ENCODE data around the gene MORF4L1. TPM values are rescaled to one million over a fixed set of nuclear protein-coding genes. Genes with fewer than 3 reads are reported as not detected.
"Not testable (repeated sequence)": the region's sequence is repeated elsewhere in the genome, so short reads cannot be mapped to it uniquely, and the experiment has no call there.

The MORF4L1 gene
- total RNA-seq, 1 donor: 103 TPM

DNA sequence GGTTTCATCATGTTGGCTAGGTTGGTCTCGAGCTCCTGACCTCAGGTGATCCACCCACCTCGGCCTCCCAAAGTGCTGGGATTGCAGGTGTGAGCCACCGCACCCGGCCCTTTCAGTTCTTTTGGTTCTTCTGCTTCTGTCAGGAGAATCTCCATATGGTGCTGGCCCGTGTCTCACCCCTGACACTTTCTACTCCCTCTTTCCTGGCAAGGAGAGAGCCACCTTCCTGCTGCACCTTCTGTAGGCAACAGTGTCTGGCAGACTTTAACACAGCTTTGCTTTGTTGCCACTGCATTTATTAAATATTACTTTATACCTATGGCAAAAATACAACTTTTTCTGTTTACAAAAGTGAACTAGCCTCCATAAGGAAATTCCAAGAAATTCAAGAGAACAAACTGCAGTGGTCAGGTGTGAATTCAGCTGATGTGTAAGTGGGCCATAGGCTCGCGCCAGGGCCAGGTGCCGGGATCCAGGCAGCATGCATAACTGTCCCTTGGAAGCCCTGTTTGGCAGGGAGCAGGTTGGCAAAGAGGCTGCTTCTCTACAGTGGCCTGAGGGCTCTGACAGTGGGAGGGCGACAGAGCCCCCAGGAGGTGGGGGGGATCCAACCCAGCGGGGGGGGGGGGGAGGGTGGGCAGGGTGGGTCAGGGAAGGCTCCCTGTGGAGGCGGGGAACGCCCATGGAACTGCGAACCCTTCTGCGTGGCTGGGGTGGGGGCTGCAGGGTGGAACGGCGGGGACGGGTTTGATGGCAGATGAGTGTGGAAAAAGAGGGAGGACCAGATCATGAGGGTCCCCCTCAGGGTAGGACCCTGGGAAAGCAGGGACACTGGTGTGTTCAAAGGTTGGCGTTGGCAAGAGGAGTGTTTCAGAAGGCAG, 51.0 kb downstream of the MORF4L1 start:
- no peak for DNase-seq (ENCODE audit: low read depth in 2 of 3, low spot score in 2 of 3)

DNA sequence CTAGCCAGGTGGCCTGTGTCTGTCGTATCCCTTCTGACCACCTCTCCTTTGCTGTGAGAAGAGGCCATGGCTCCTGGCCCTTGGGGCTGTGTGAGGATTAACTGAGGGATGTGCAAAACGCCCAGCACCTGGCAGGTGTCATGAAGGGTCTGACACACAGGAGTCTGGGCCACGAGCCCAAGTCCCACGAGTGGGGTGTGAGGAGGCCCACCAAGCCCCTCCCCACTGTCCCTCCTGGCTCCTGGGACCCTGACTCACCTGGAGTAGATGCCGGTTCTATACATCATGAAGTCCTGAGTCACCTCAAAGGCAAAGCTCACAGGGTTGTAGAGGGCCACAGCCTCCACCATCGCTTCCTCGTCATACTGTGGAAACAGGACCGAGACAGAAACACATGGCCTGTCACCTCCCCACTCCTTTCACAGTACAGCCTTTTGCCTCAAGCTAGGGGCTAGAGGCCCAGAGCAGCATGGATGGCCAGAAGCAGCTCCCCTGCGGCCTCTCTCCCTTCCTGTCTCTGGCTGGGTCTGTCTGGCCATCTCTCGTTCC, 52.5 kb downstream of the MORF4L1 start:
- DNase-seq (ENCODE audit: low read depth in 2 of 3, low spot score in 2 of 3): no peak

DNA sequence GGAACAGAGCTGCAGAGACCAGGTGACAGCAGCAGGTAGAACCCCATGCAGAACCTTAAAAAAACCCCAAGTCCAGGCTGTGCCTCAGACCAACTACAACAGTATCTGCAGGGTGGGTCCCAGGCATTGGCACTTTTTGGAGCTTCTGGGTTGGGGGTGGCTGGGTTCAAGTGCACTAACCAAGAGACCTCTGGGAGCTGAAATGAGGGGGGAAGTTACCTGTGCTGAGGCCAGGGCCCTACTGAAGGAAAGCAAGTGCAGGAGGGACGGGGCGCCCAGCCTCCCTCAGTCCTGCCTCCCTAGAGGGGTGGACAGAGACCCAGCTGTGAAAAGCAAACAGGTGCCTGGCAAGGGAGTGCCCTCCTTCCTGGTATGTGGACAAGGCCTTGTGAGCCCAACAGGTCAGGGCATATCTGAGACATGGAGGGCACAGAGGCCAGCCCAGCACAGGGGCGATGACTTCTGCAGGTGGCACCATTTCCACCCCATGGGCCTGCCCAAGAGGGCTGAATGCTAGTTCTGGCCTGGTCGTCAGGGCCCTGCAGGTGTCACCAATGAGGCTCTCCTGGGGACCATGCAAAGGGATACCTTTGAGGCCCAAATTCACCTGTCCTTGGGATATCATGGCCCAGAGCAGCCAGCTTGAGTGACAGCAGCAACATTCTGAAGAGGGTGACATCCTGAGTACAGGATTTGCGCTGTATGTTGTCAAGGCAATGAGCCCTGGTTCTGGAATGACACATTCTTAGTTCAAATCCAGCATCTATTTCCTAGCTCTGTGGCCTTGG, 53.5 kb downstream of the MORF4L1 start:
- DNase-seq (ENCODE audit: low read depth in 2 of 3, low spot score in 2 of 3): no peak

DNA sequence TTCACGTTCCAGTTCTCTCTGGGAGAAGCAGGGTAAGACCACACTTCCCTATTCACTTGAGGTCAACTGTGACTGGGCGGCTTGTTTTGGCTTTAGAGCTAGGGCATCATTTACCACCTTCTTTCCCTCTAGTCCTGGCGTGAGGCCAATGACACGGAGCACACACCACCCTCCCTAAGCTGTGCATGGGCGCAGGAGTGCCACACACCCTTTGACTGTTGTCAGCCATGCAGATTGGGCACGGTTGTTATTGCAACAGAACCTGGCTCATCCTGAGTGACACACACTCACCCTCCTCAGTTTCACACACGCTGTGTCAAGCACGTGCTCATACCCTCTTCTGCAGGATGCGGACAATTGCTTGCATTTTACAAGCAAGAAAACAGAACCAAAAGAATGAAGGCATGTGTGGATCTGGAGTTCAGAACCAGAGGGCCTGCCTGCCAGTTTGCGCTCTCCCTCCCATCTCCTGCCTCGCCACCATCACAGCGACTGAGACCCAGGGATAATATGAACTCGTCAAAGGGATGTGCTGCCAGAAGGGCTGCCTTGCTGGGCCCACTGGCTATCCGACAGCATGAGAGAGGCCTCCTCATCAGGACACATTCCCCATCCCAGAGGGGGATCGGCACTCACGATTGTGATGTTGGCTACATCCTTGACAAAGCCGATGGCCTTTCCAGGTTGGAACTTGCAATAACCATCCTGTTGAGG, 54.5 kb downstream of the MORF4L1 start:
- no peak for DNase-seq (ENCODE audit: low read depth in 2 of 3, low spot score in 2 of 3)

DNA sequence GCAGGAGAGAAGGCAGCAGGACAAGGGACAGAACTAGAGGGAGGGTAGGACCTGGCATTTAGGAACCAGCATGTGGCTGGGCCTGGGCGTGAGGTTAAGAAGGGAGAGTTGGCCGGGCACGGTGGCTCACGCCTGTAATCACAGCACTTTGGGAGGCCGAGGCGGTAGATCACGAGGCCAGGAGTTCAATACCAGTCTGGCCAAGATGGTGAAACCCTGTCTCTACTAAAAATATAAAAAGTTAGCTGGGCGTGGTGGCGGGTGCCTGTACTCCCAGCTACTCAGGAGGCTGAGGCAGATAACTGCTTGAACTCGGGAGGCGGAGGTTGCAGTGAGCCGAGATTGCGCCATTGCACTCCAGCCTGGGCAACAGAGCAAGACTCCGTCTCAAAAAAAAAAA, 55.5 kb downstream of the MORF4L1 start:
- not testable (repeated sequence) for DNase-seq (ENCODE audit: low read depth in 2 of 3, low spot score in 2 of 3)

DNA sequence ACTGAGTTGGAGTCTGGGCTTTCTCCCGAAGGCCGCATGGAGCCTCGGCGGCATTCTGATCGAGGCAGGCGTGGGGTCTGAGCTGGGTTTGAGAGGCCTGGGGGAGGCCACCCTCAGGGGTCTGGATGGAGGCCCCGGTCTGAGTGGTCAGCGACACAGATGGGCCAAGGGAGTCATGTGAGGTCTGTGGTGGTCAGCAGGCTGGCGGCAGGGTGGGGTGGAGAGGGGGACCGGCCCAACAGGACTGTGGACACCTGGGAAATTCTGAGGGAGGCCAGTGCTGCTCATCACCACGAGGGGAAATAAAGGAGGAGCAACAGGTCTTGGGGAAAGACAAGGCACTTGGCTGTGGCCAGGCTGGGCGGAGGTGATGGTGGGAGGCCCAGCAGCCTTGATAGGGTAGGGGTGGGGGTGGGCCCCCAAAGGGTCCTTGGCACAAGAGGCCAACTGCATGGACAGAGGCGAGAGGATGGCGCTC, 56.0 kb downstream of the MORF4L1 start:
- no peak for DNase-seq (ENCODE audit: low read depth in 2 of 3, low spot score in 2 of 3)

DNA sequence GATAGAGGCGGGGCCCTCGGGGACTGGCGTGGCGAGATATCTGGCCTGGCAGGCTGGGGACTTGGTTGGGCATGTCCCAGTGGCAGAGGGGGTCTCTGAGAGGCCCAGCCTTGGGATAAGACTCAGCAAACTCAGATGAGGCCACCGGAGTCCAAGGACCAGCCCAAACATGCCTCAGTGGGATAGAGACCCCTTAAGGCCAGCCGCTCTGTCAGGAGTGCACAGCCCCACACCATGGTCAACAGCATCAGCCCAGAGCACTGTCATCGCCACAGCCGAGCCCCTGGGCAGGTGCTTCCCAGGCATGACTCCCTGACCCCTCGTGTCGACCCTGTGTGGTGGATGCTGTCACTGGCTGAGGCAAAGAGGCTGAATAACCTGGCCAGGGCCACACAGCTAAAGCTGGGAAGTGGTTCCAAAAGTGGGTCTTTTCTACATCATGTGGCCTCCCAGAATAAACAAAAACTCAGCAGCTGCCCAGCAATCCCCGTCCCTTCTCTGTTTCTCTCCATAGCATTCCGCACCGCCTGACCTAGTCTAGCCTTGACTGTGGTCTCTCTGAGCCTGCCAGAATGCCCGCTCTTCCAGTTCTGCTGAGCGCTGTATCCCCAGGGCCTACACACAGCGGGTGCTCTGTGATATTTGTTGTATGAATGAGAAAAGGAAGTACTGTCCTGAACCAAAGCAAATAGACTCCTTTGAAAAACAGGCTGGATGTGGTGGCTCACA, 57.0 kb downstream of the MORF4L1 start:
- DNase-seq (ENCODE audit: low read depth in 2 of 3, low spot score in 2 of 3): no peak

DNA sequence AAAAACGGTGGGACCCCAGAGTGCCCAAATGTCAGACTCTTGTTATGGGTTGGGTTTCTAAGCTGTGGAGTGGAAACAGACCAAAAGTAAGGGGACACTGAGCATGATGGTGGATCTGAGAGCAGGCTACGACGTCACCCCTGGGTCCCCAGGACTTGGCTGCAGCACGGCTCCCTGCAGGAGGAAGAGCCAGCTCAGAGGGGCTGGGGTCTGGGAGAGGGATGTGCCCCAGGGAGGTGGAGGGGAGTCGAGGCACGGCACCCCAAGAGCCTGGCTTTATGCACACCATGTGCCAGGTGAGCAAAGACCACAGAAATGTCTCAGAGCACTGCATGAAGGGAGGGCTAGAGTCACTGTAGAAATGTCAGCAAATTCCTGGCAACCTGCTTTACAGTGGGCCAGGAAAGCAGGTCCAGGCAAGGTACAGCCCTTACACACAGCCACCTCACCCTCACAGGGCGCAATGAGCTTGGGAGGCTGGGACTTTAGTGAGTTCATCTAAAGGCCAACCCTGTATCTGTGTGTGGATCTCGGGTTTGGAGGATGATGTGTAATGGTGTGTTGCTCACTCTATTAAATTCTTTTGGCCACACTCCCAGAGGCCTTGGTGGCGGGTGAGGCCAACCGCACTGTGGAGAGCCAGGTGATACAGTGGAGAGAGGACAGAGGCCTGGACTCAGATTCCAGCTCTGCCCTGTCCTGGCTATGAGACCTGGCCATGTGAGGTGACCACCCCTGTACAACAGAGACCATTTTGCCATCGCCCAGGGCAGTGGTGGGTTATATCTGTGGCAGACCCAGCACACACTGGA, 58.1 kb downstream of the MORF4L1 start:
- no peak for DNase-seq (ENCODE audit: low read depth in 2 of 3, low spot score in 2 of 3)

DNA sequence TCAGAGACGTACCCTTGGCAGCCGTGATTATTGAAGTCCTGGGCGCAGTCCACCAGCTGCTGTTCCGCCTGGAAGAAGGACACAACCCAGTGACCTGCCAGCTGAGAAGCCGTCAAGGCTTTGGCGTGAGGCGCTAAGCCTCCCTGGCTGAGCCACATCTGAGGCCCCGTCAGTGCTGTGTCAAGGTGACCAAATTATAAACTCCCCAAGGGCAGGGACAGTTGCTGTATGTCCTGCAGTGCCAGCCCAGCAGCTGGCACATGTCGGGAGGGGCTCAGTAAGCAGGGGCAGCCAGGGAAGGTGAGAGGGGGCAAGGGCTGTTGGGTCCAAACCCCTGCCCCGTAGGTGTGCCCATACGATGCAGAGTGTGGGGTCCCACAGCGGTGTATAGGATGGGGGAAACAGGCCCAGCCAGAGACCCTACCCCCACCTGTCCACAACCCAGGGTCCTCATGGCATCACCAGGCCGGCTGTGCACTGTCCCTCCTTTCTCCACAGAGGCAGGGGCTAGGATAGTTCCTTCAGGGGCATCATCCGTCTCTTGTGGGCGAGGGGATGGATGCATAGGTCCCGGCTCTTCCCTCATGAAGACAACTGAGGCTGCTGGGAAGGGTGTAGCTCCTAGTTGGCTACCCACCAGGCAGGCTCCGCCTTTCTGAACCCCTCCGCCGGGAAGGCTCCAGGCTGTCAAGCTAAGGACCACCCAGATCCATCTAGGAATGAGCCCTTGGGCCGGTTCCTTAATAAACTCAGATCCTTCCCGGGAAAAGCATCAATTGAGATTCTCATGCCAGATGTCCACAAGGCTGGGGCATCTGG, 59.0 kb downstream of the MORF4L1 start:
- DNase-seq (ENCODE audit: low read depth in 2 of 3, low spot score in 2 of 3): no peak

DNA sequence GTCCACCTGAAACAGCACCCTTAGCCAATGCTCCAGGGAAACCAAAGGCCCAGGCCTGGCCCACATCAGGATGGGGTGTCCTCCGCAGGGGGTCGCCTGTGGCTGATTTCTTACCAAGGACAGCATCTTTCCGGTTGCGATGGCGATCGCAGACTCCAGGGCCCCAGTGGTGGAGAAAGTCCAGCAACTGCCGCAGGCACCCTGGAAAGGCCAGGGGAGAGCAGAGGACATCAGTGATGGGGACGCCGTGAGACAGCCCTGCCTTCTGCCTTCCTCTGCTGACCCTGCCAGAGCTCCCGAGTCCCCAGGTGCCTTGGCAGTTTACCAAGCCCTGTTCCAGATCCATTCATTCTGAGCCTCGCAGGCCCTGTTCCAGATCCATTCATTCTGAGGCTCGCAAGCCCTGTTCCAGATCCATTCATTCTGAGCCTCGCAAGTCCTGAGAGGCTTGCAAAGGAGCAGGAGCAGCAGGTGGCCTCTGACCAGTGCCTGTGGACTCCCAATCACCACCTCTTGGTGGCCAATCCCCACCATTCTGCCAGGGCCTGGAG, 59.6 kb downstream of the MORF4L1 start:
- DNase-seq (ENCODE audit: low read depth in 2 of 3, low spot score in 2 of 3): no peak

DNA sequence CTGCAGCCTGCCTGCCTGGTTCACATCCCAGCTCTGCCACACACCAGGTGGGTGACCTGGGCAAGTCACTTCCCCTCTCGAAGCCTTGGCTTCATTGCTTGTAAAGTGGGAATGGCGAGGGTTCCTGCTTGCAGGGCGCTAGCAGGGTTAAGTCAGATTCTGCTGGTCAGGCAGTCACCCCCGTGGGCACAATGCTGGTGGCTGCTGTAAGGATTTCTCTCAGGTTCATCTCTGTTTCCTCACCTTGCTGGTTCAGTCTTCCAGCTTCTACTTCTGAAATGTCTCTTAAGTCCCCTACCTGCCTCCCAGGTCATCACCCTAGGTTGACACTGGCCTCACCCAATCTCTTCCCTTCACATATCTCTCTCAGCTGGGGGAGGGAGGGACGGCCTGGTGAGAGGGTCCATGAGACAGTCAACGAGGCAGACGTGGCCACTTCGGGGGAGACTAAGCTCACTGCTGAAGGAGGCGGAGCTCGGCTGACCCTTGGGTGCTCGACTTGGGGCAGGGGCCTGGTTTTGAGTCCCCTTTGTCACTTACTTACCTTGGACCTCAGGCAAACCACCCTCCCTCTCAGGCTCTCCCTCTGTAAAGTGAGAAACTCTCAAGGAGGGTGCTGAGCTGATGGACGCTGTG, 60.6 kb downstream of the MORF4L1 start:
- DNase-seq (ENCODE audit: low read depth in 2 of 3, low spot score in 2 of 3): no peak

DNA sequence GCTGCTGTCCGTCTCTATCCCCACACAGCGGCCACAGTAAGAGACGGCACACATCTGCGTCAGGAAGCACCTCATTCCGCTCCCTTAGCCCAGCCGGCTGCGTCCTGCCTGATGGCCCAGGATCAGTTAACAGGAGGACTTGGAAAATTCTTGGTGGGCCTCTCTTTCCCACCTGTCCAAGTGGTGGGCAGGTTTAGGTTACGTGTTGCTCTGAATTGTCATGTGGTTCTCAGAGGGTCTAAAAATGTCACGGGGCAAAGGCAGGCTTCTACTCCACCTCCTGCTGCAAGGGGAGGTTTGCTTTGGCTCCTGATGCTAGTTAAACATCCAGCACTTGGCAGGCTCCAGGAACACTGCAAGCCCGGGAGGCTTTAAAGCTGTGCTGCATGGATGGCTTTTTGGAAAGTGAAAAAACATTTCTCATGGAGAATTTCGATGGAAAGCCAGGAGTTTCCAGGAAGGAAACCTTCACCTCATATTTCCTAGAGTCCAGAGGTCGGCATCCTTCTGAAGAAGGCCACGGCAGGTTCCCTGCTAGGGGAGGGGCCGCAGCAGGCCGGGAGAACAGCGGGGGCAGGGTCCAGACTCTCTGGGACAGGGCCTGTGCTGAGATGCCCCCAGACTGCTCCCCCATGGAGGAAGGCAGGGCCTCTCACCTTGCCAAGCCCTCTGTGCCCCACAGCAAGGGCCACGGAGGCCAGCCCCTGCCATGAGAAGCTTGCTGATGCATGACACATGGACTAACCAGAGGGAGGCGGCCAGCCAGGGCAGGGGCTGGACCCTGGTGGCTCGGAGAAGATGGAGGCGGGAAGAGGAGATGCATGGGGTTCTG, 61.3 kb downstream of the MORF4L1 start:
- DNase-seq (ENCODE audit: low read depth in 2 of 3, low spot score in 2 of 3): no peak

DNA sequence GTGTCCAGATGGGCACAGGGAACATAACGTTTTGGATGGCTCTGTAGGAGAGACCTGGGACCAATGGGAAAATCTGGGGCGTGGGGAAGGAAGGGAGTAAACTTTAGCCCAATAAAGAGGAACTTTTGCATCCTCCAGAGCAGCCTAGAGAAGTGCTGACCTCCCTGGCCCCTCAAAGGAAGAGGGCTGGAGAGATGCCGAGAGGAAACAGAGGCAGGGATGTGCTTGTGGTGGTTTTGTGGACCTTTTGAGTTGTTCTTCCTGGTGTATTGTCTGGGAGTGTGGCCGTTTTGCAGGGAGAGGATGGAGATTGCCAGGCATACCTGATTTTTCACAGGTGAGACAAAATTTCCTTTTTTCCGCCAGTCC, 61.9 kb downstream of the MORF4L1 start:
- no peak for DNase-seq (ENCODE audit: low read depth in 2 of 3, low spot score in 2 of 3)

DNA sequence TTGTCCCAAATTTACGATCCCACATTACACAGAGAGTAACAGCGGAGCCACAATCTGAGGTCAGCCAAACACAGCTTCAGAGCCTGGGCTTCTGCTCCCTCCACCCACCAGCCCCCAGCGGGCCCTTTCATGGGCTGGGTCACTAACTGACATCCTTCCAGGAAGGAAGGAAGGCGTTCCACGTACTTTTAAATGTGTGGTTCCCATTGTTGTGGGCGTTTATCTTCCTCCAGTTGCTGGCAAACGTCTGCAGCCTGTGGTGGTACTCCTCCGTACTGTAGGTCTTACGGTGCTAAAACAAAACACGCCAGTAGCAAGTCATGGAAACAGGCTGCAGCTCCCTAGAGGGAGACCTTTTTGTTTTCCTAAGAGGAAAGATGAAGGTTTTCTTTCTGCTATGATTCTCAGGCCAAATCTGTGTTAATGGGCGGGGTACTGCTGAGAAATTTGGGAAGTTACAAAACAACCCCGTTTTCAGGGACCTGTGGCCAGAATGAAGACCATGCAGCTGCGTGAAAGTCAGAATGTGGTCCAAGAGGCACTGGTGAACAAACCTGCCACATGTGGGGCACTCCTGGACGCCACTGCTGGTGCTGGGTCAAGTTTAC, 64.5 kb downstream of the MORF4L1 start:
- DNase-seq (ENCODE audit: low read depth in 2 of 3, low spot score in 2 of 3): no peak

DNA sequence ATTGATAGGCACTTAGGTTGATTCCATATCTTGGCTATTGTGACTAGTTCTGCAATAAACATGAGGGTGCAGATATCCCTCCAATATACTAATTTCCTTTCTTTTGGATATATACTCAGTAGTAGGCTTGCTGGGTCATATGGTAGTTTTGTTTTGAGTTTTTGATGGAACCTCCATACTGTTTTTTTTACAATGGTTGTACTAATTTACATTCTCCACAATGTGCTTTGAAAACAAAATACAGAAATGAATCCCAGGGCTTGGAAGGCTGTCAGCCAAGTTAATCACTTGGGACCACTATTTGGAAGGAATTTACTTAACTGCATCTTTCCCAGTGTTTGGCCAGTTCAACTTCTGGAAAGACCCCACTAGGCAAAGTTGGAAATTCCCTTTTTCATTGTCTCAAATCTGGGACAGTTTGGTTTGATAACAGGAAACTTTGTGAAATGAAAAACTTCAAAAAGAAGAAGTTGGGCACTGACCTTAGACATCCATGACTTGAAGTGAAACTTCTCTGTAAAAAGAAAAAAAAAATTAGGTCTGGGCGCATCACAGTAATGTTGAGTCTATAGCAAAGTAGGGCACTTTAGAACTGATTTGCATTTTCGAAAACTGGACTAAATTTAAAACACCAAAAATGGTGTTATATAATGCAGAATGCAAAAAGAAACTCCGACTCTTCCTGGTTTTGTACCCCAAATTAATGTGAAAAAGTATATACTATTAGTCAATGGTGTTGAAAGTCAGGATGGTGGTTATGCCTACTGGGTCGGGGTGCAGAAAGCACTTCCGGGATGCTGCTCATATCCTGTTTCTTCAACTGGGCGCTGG, 66.2 kb downstream of the MORF4L1 start:
- DNase-seq (ENCODE audit: low read depth in 2 of 3, low spot score in 2 of 3): no peak

DNA sequence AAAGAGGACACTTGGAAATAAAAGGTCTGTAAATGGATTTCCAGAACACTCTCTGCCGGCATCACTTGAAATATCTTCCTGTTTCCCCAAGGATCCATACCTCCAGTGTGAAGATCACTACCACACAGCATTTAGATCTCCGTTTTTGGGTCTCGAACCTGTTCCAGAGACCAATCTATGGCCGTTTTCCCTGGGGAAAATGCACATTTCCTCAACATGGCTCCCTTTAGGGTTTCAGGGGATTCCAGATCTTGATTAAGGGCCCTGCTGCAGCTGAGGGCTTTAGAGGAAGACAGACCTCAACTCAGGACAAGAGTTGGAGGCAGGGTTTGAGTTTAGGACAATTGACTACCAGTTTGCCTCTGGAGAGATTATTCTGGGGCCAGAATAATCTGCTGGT, 70.1 kb downstream of the MORF4L1 start:
- no peak for DNase-seq (ENCODE audit: low read depth in 2 of 3, low spot score in 2 of 3)

All from hematopoietic multipotent progenitor cell (in vitro differentiated cells).